ENCODE measurements around the gene PPFIA1.

The PPFIA1 gene

GRCh38 chr11:70432580-70432979, 162.1 kb downstream of the PPFIA1 start:
- no peaks in the 10 kb centered on the region for H3K9me3 ChIP-seq (replicated peaks; ENCODE audit: insufficient read depth, low read length)
- H3K9me2 ChIP-seq (replicated peaks; ENCODE audit: insufficient read depth, low read length) = no peaks in the 10 kb centered on the region
- H3K79me2 ChIP-seq (ENCODE audit: low read length) = no peaks in the 10 kb centered on the region
- DNase-seq = no peak
- H3K27ac ChIP-seq (ENCODE audit: low read length) = no peak overlapping the region
- no peaks in the 10 kb centered on the region for H4K20me1 ChIP-seq (ENCODE audit: insufficient read depth, low read length)
- no peak overlapping the region for H3K4me2 ChIP-seq (ENCODE audit: low read depth, low read length)
- H3K4me1 ChIP-seq (ENCODE audit: low read length) = no peaks in the 10 kb centered on the region
- H3K27me3 ChIP-seq (replicated peaks; ENCODE audit: insufficient read depth, low read length) = peaks cover 90% of the 10 kb centered on the region
- no peaks in the 10 kb centered on the region for H3K36me3 ChIP-seq (replicated peaks; ENCODE audit: insufficient read depth, low read length)
- H2AFZ ChIP-seq (ENCODE audit: low read length) = no peak overlapping the region
- no peak overlapping the region for H3K9ac ChIP-seq (ENCODE audit: low read length)
- TF ChIP-seq EZH2phosphoT487 (IDR thresholded peaks at IDR 0.05; ENCODE audit: low read length) = no peak
- no peak for TF ChIP-seq CTCF (IDR thresholded peaks at IDR 0.05; ENCODE audit: low read length)
- TF ChIP-seq EZH2 (optimal IDR thresholded peaks at IDR 0.05; ENCODE audit: low read depth, low read length) = no peak
- H3F3A ChIP-seq (ENCODE audit: insufficient read depth, low read length) = no peaks in the 10 kb centered on the region
- no peak overlapping the region for H3K4me3 ChIP-seq (ENCODE audit: low read length)

DNA sequence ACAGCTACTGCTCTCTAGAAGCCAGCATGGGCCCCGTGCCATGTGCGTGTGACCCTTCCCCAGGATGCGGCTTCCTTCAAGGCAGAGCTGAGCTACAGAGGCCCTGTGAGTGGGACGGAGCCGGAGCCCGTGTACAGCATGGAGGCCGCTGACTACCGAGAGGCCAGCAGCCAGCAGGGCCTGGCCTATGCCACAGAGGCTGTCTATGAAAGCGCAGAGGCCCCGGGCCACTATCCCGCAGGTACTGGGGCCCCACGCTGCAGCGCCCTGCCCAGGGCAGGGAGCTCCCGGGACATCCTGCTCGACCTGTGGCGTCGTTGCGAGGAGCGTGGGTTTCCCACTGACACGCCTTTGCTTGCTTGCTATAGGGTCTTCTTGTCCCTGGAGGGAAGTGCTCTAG, 162.5 kb downstream of the PPFIA1 start:
- H3K27me3 ChIP-seq (replicated peaks; ENCODE audit: insufficient read depth, low read length) = peaks cover 90% of the 10 kb centered on the region
- H2AFZ ChIP-seq (ENCODE audit: low read length) = no peak overlapping the region
- no peak overlapping the region for H3K9ac ChIP-seq (ENCODE audit: low read length)
- H3K9me3 ChIP-seq (replicated peaks; ENCODE audit: insufficient read depth, low read length) = no peaks in the 10 kb centered on the region
- no peaks in the 10 kb centered on the region for H3F3A ChIP-seq (ENCODE audit: insufficient read depth, low read length)
- no peaks in the 10 kb centered on the region for H3K9me2 ChIP-seq (replicated peaks; ENCODE audit: insufficient read depth, low read length)
- no peaks in the 10 kb centered on the region for H4K20me1 ChIP-seq (ENCODE audit: insufficient read depth, low read length)
- H3K4me3 ChIP-seq (ENCODE audit: low read length) = no peak overlapping the region
- H3K79me2 ChIP-seq (ENCODE audit: low read length) = no peaks in the 10 kb centered on the region
- H3K27ac ChIP-seq (ENCODE audit: low read length) = no peak overlapping the region
- no peak overlapping the region for H3K4me2 ChIP-seq (ENCODE audit: low read depth, low read length)
- H3K4me1 ChIP-seq (ENCODE audit: low read length) = no peaks in the 10 kb centered on the region
- TF ChIP-seq EZH2phosphoT487 (IDR thresholded peaks at IDR 0.05; ENCODE audit: low read length) (no peak), CTCF (IDR thresholded peaks at IDR 0.05; ENCODE audit: low read length) (no peak), EZH2 (optimal IDR thresholded peaks at IDR 0.05; ENCODE audit: low read depth, low read length) (no peak)
- DNase-seq = no peak
- H3K36me3 ChIP-seq (replicated peaks; ENCODE audit: insufficient read depth, low read length) = no peaks in the 10 kb centered on the region

DNA sequence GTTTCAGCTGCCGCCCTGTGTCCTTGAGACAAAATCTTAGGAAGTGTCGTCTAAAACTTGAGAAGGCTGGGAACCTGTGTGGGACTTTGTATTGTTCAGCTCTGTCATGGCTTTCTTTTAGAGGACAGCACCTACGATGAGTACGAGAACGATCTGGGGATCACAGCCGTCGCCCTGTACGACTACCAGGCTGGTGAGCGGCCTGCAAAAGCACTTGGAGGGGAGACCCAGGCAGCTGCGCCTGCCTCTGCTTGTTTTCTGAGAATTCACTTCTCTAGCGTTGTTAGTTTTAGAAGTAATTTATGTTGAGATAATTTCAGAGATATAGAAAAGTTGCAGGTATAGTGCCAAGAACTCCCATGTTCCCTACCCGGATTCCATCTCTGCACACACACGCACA, 163.0 kb downstream of the PPFIA1 start:
- no peak for DNase-seq
- H3K9me2 ChIP-seq (replicated peaks; ENCODE audit: insufficient read depth, low read length) = no peaks in the 10 kb centered on the region
- no peaks in the 10 kb centered on the region for H3K9me3 ChIP-seq (replicated peaks; ENCODE audit: insufficient read depth, low read length)
- no peaks in the 10 kb centered on the region for H3F3A ChIP-seq (ENCODE audit: insufficient read depth, low read length)
- no peaks in the 10 kb centered on the region for H3K79me2 ChIP-seq (ENCODE audit: low read length)
- H3K4me1 ChIP-seq (ENCODE audit: low read length) = no peaks in the 10 kb centered on the region
- H2AFZ ChIP-seq (ENCODE audit: low read length) = no peak overlapping the region
- peaks cover 93% of the 10 kb centered on the region for H3K27me3 ChIP-seq (replicated peaks; ENCODE audit: insufficient read depth, low read length)
- H3K27ac ChIP-seq (ENCODE audit: low read length) = no peak overlapping the region
- H3K4me3 ChIP-seq (ENCODE audit: low read length) = no peak overlapping the region
- no peaks in the 10 kb centered on the region for H4K20me1 ChIP-seq (ENCODE audit: insufficient read depth, low read length)
- no peak overlapping the region for H3K4me2 ChIP-seq (ENCODE audit: low read depth, low read length)
- TF ChIP-seq CTCF (IDR thresholded peaks at IDR 0.05; ENCODE audit: low read length) (no peak), EZH2phosphoT487 (IDR thresholded peaks at IDR 0.05; ENCODE audit: low read length) (no peak), EZH2 (optimal IDR thresholded peaks at IDR 0.05; ENCODE audit: low read depth, low read length) (no peak)
- H3K36me3 ChIP-seq (replicated peaks; ENCODE audit: insufficient read depth, low read length) = no peaks in the 10 kb centered on the region
- H3K9ac ChIP-seq (ENCODE audit: low read length) = no peak overlapping the region

Data from MM.1S (cell line).